Measurements from ENCODE around the gene CUEDC1.
"Not testable (repeated sequence)": the region's sequence is repeated elsewhere in the genome, so short reads cannot be mapped to it uniquely, and the experiment has no call there.

Gene CUEDC1

GRCh38 chr17:57985675-57985974 is 30.4 kb upstream of the CUEDC1 start:
- peak; percentile 60 for DNase-seq (ENCODE audit: low spot score)

GRCh38 chr17:57984936-57985674 is 29.9 kb upstream of the CUEDC1 start:
- no peak for DNase-seq (ENCODE audit: low spot score)

GRCh38 chr17:57984261-57984890 is 29.2 kb upstream of the CUEDC1 start:
- DNase-seq (ENCODE audit: low spot score): no peak

- no peak for DNase-seq (ENCODE audit: low spot score)
Measured at GRCh38 chr17:57983446-57983845, 28.2 kb upstream of the CUEDC1 start.

GRCh38 chr17:57982452-57983170 is 27.4 kb upstream of the CUEDC1 start:
- no peak for DNase-seq (ENCODE audit: low spot score)

- DNase-seq (ENCODE audit: low spot score): no peak
Measured at GRCh38 chr17:57980522-57980921, 25.3 kb upstream of the CUEDC1 start.

GRCh38 chr17:57979076-57979475 is 23.9 kb upstream of the CUEDC1 start:
- no peak for DNase-seq (ENCODE audit: low spot score)

- DNase-seq (ENCODE audit: low spot score): no peak
Measured at GRCh38 chr17:57976594-57976993, 21.4 kb upstream of the CUEDC1 start.

- no peak for DNase-seq (ENCODE audit: low spot score)
Measured at GRCh38 chr17:57975044-57975443, 19.8 kb upstream of the CUEDC1 start.

GRCh38 chr17:57974053-57974824 is 19.0 kb upstream of the CUEDC1 start:
- not testable (repeated sequence) for DNase-seq (ENCODE audit: low spot score)

- DNase-seq (ENCODE audit: low spot score): no peak
Measured at GRCh38 chr17:57972151-57972550, 16.9 kb upstream of the CUEDC1 start.

GRCh38 chr17:57971572-57971971 is 16.4 kb upstream of the CUEDC1 start:
- DNase-seq (ENCODE audit: low spot score): no peak

GRCh38 chr17:57970710-57971109 is 15.5 kb upstream of the CUEDC1 start:
- DNase-seq (ENCODE audit: low spot score): peak; percentile 66

- no peak for DNase-seq (ENCODE audit: low spot score)
Measured at GRCh38 chr17:57968456-57968855, 13.2 kb upstream of the CUEDC1 start.

GRCh38 chr17:57966875-57967274 is 11.7 kb upstream of the CUEDC1 start:
- DNase-seq (ENCODE audit: low spot score): no peak

GRCh38 chr17:57966246-57966645 is 11.0 kb upstream of the CUEDC1 start:
- no peak for DNase-seq (ENCODE audit: low spot score)

GRCh38 chr17:57965521-57966160 is 10.4 kb upstream of the CUEDC1 start:
- DNase-seq (ENCODE audit: low spot score): no peak

- DNase-seq (ENCODE audit: low spot score): no peak
Measured at GRCh38 chr17:57963149-57963511, 7.9 kb upstream of the CUEDC1 start.

- DNase-seq (ENCODE audit: low spot score): no peak
Measured at GRCh38 chr17:57962279-57963148, 7.3 kb upstream of the CUEDC1 start.

- no peak for DNase-seq (ENCODE audit: low spot score)
Measured at GRCh38 chr17:57959929-57960328, 4.7 kb upstream of the CUEDC1 start.

GRCh38 chr17:57958391-57958790 is 3.2 kb upstream of the CUEDC1 start:
- DNase-seq (ENCODE audit: low spot score): not testable (repeated sequence)

Measured in AG08395 (cell line).